Omental fat pad (tissue), 4 donors: Measurements from ENCODE around the gene PUM2. TPM values are rescaled to one million over a fixed set of nuclear protein-coding genes. Genes with fewer than 3 reads are reported as not detected.

ENCODE experiments used
- ATAC-seq: fragments of 150-250 bp; one replicate; pipeline ENCODE4 v1.9.1; 2016; ENCODE audit warnings: mild to moderate bottlenecking, moderate library complexity; ENCODE audit not compliant: low FRiP score
- DNase-seq: peaks from one replicate; pipeline ENCODE4 v3.0.0-alpha.2; 2019; ENCODE audit warnings: low spot score
- CTCF ChIP-seq, 3 donors: fragments of 450-650 bp; IDR thresholded peaks; one replicate each; pipeline ENCODE4 v1.5.1; 2016 to 2017; ENCODE audit warnings: antibody characterized with exemption in 3 of 3, mild to moderate bottlenecking in 3 of 3, moderate library complexity in 2 of 3
- total RNA-seq, 4 donors: library from RNA; depleted of rRNA; stranded (reverse); fragments of >200 nt; gene quantifications; one replicate each; pipeline ENCODE4 v1.1.0, GENCODE V29; 2016

The PUM2 gene
- total RNA-seq, 4 donors from 2014 or later: 42.3 to 72.4 (median 57.8) TPM

- no peak for DNase-seq
- ATAC-seq: no peak
- TF ChIP-seq CTCF (IDR thresholded peaks at IDR 0.05): no peak
These were observed 24.4 kb downstream of the PUM2 start for GRCh38 chr2:20326163-20326780.

GRCh38 chr2:20322527-20323300 lies 27.9 kb downstream of the PUM2 start:
- no peak for ATAC-seq
- no peak for TF ChIP-seq CTCF (IDR thresholded peaks at IDR 0.05)
- DNase-seq: no peak

- ATAC-seq (no peak), DNase-seq (no peak)
- TF ChIP-seq CTCF (IDR thresholded peaks at IDR 0.05): no peak
These were observed 33.0 kb downstream of the PUM2 start for GRCh38 chr2:20317690-20318089.

- TF ChIP-seq CTCF (IDR thresholded peaks at IDR 0.05): no peak
- DNase-seq: no peak
- ATAC-seq: no peak
These were observed 33.4 kb downstream of the PUM2 start for GRCh38 chr2:20317197-20317596.

DNA sequence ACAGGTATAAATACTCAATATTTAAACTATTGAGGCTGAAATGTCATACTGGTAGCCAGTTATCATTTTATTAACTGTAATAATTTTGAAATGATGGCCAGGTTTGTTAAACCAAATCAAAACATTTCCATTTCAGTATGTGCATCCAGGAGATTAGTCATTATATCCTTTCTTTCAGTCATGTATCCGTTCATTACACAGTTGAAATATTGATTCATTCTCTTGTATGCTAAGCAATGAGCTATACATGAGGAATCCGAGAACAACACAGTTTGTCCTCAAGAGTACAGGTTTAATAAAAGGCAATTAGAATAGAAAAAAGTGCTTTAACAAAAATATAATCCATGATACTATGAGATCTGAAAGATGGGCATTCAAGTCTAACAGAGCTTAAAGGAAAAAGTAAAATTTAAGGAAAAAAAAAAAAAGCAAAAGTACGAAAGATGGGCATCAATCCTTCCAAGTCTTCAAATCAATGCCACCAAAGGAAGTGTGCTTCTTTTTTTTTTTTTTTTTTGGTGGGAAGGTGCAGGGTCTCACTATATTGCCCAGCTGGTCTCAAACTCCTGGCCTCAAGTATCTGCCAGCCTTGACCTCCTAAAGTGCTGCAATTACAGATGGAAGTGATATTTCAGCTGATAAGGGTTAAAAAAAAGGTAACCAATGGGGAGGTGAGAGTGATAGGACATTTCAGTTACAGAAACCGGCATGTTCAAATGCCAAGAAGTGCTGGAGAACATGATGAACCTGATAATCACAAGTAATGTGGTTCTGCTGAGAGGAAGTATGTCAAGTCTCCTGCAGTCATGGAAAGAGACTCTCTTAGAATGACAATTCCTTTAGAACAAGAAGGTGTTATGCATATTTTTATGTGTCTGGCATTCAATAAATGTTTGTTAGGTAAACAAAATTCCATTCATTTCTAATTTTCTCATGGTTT lies 35.8 kb downstream of the PUM2 start:
- DNase-seq: no peak
- no peak for ATAC-seq
- no peak for TF ChIP-seq CTCF (IDR thresholded peaks at IDR 0.05)

- DNase-seq (no peak), ATAC-seq (no peak)
- no peak for TF ChIP-seq CTCF (IDR thresholded peaks at IDR 0.05)
These were observed 37.0 kb downstream of the PUM2 start for GRCh38 chr2:20313659-20314058.
